ENCODE data around the gene ADAR. TPM values are rescaled to one million over a fixed set of nuclear protein-coding genes. Genes with fewer than 3 reads are reported as not detected.

The ADAR gene
- total RNA-seq, 1 experiment from 2014 or later: 136 TPM

GRCh38 chr1:154619181-154619948 lies 11.4 kb upstream of the ADAR start:
- TF ChIP-seq EZH2 (IDR thresholded peaks at IDR 0.05; ENCODE audit: low read length, unreplicated experiment): no peak
- TF ChIP-seq EZH2phosphoT487 (IDR thresholded peaks at IDR 0.05; ENCODE audit: borderline replicate concordance, low read length): no peak
- intact Hi-C loops (cut with micrococcal nuclease): no loop called here
- ATAC-seq: no peak
- BruUV-seq (replicated peaks): no TSS peak
- no peaks in the 10 kb centered on the region for H3K9me2 ChIP-seq (replicated peaks; ENCODE audit: low read length)
- ChIA-PET POLR2A (ENCODE audit: unreplicated experiment) (no interaction called here), CTCF (no interaction called here)
- no peaks in the 10 kb centered on the region for H3K4me1 ChIP-seq (ENCODE audit: insufficient read depth, low read length)
- no peaks in the 10 kb centered on the region for H3K9me3 ChIP-seq (ENCODE audit: low read length)
- DNase-seq: no peak
- peaks cover 98% of the 10 kb centered on the region for H3K79me2 ChIP-seq (ENCODE audit: low read length)
- H3K9ac ChIP-seq (ENCODE audit: low read length): no peak overlapping the region
- H3K4me2 ChIP-seq (ENCODE audit: low read length): no peak overlapping the region
- H3K27me3 ChIP-seq (ENCODE audit: low read length): no peaks in the 10 kb centered on the region
- no peak overlapping the region for H3K4me3 ChIP-seq (ENCODE audit: low read length)
- H4K20me1 ChIP-seq (ENCODE audit: low read length): peaks cover 14% of the 10 kb centered on the region; the same call in 1 of the 2 replicates
- no peaks in the 10 kb centered on the region for H3F3A ChIP-seq (ENCODE audit: low read length, unreplicated experiment)
- H2AFZ ChIP-seq (ENCODE audit: low read length): no peak overlapping the region
- H3K27ac ChIP-seq (ENCODE audit: low read length): no peak overlapping the region
- peaks cover 6% of the 10 kb centered on the region; the same call in 1 of the 2 replicates for H3K36me3 ChIP-seq (ENCODE audit: low read depth, low read length)

- no peak for TF ChIP-seq EZH2 (IDR thresholded peaks at IDR 0.05; ENCODE audit: low read length, unreplicated experiment)
- no peak for TF ChIP-seq CTCF (conservative IDR thresholded peaks at IDR 0.05; ENCODE audit: low read depth, low read length)
- no peak for TF ChIP-seq EZH2phosphoT487 (IDR thresholded peaks at IDR 0.05; ENCODE audit: borderline replicate concordance, low read length)
- H3K4me1 ChIP-seq (ENCODE audit: insufficient read depth, low read length): no peaks in the 10 kb centered on the region
- H3K9me2 ChIP-seq (replicated peaks; ENCODE audit: low read length): no peaks in the 10 kb centered on the region
- ChIA-PET POLR2A (ENCODE audit: unreplicated experiment) (no interaction called here), CTCF (no interaction called here)
- no TSS peak for BruUV-seq (replicated peaks)
- no peaks in the 10 kb centered on the region for H3K9me3 ChIP-seq (ENCODE audit: low read length)
- H3K36me3 ChIP-seq (ENCODE audit: low read depth, low read length): peaks cover 4% of the 10 kb centered on the region; the same call in 1 of the 2 replicates
- no peak overlapping the region for H3K9ac ChIP-seq (ENCODE audit: low read length)
- ATAC-seq: no peak
- H3K27ac ChIP-seq (ENCODE audit: low read length): no peak overlapping the region
- no peaks in the 10 kb centered on the region for H3K27me3 ChIP-seq (ENCODE audit: low read length)
- H2AFZ ChIP-seq (ENCODE audit: low read length): no peak overlapping the region
- DNase-seq: no peak
- H3K79me2 ChIP-seq (ENCODE audit: low read length): peaks cover 95% of the 10 kb centered on the region
- intact Hi-C loops (cut with micrococcal nuclease): no loop called here
- no peaks in the 10 kb centered on the region for H3F3A ChIP-seq (ENCODE audit: low read length, unreplicated experiment)
- H4K20me1 ChIP-seq (ENCODE audit: low read length): peaks cover 12% of the 10 kb centered on the region; the same call in 1 of the 2 replicates
- no peak overlapping the region for H3K4me2 ChIP-seq (ENCODE audit: low read length)
- no peak overlapping the region for H3K4me3 ChIP-seq (ENCODE audit: low read length)
Measured at GRCh38 chr1:154616659-154617345, 8.8 kb upstream of the ADAR start.

GRCh38 chr1:154615411-154615810 lies 7.4 kb upstream of the ADAR start:
- CTCF ChIA-PET: no interaction called here
- POLR2A ChIA-PET (ENCODE audit: unreplicated experiment): no interaction called here
- Histone ChIP-seq H3K9me2 (replicated peaks; ENCODE audit: low read length) (no peaks in the 10 kb centered on the region), H3K4me2 (ENCODE audit: low read length) (no peak overlapping the region), H3K79me2 (ENCODE audit: low read length) (peaks cover 95% of the 10 kb centered on the region), H3K4me3 (ENCODE audit: low read length) (no peak overlapping the region), H3K27me3 (ENCODE audit: low read length) (no peaks in the 10 kb centered on the region), H3K4me1 (ENCODE audit: insufficient read depth, low read length) (no peaks in the 10 kb centered on the region), H2AFZ (ENCODE audit: low read length) (no peak overlapping the region), H4K20me1 (ENCODE audit: low read length) (peaks cover 8% of the 10 kb centered on the region; the same call in 1 of the 2 replicates), H3F3A (ENCODE audit: low read length, unreplicated experiment) (no peaks in the 10 kb centered on the region), H3K9me3 (ENCODE audit: low read length) (no peaks in the 10 kb centered on the region), H3K36me3 (ENCODE audit: low read depth, low read length) (peaks cover 4% of the 10 kb centered on the region; the same call in 1 of the 2 replicates), H3K9ac (ENCODE audit: low read length) (no peak overlapping the region), H3K27ac (ENCODE audit: low read length) (no peak overlapping the region)
- no peak for TF ChIP-seq CTCF (conservative IDR thresholded peaks at IDR 0.05; ENCODE audit: low read depth, low read length)
- TF ChIP-seq EZH2 (IDR thresholded peaks at IDR 0.05; ENCODE audit: low read length, unreplicated experiment): no peak
- no peak for TF ChIP-seq EZH2phosphoT487 (IDR thresholded peaks at IDR 0.05; ENCODE audit: borderline replicate concordance, low read length)
- ATAC-seq: no peak
- intact Hi-C loops (cut with micrococcal nuclease): no loop called here
- BruUV-seq (replicated peaks): no TSS peak
- DNase-seq: no peak

All from PC-3 (cell line).